Hematopoietic multipotent progenitor cell treated with erythropoietin and hydrocortisone succinate and interleukin-3 and kit ligand, for 17 days (in vitro differentiated cells): ENCODE results near the gene GEMIN2.
"Not testable (repeated sequence)": the region's sequence is repeated elsewhere in the genome, so short reads cannot be mapped to it uniquely, and the experiment has no call there.

Source experiments
- DNase-seq: peaks from one replicate; pipeline ENCODE4 v3.0.0-alpha.2; 2015; ENCODE audit warnings: low spot score

GEMIN2 gene

DNA sequence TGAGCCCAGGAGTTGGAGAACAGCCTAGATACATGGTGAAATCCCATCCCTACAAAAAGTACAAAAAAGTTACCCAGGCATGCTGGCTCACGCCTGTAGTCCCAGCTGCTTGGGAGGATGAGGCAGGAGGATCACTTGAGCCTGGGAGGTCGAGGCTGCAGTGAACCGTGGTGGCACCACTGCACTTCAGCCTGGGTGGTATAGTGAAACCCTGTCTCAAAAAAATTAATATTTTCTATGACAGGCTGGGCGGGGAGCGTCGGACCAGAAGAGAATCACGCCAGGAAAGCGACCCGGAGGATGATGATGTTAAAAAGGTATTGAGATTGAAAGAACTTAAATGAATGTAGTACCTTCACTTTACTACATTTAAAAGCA is 63.0 kb downstream of the GEMIN2 start:
- no peak for DNase-seq

DNA sequence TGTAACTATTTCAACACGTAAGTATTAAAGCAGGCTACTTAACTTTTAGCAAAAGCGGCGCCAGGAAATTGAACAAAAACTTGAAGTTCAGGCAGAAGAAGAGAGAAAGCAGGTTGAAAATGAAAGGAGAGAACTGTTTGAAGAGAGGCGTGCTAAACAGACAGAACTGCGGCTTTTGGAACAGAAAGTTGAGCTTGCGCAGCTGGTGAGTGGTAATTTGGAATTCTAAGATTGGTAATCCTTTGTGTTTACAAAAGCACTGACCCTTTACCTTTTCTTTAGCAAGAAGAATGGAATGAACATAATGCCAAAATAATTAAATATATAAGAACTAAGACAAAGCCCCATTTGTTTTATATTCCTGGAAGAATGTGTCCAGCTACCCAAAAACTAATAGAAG is 64.9 kb downstream of the GEMIN2 start:
- no peak for DNase-seq

DNA sequence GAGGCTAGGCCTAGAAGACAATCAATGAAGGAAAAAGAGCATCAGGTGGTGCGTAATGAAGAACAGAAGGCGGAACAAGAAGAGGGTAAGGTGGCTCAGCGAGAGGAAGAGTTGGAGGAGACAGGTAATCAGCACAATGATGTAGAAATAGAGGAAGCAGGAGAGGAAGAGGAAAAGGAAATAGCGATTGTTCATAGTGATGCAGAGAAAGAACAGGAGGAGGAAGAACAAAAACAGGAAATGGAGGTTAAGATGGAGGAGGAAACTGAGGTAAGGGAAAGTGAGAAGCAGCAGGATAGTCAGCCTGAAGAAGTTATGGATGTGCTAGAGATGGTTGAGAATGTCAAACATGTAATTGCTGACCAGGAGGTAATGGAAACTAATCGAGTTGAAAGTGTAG is 66.4 kb downstream of the GEMIN2 start:
- no peak for DNase-seq

DNA sequence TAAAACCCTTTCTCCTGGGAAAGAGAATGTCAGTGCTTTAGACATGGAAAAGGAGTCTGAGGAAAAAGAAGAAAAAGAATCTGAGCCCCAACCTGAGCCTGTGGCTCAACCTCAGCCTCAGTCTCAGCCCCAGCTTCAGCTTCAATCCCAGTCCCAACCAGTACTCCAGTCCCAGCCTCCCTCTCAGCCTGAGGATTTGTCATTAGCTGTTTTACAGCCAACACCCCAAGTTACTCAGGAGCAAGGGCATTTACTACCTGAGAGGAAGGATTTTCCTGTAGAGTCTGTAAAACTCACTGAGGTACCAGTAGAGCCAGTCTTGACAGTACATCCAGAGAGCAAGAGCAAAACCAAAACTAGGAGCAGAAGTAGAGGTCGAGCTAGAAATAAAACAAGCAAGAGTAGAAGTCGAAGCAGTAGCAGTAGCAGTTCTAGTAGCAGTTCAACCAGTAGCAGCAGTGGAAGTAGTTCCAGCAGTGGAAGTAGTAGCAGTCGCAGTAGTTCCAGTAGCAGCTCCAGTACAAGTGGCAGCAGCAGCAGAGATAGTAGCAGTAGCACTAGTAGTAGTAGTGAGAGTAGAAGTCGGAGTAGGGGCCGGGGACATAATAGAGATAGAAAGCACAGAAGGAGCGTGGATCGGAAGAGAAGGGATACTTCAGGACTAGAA is 67.0 kb downstream of the GEMIN2 start:
- DNase-seq = no peak

DNA sequence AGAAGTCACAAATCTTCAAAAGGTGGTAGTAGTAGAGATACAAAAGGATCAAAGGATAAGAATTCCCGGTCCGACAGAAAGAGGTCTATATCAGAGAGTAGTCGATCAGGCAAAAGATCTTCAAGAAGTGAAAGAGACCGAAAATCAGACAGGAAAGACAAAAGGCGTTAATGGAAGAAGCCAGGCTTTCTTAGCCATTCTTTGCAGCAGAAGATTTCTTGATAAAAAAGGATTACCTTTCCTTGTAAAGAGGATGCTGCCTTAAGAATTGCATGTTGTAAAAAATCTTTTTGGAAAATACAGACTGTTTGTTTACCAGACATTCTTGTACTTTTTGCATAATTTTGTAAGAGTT is 67.5 kb downstream of the GEMIN2 start:
- DNase-seq = no peak

GRCh38 chr14:39182770-39183684 is 68.9 kb downstream of the GEMIN2 start:
- no peak for DNase-seq

DNA sequence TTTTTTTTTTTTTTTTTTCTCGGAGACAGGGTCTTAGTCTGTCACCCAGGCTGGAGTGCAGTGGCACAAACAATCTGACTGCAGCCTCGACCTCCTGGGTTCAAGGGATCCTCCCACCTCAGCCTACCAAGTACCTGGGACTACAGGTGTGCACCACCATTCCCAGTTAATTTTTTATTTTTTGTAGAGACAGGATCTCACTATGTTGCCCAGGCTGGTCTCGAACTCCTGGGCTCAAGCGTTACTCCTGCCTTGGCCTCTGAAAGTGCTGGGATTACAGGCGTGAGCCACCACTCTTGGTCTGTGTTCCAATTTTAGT is 69.5 kb downstream of the GEMIN2 start:
- not testable (repeated sequence) for DNase-seq

- DNase-seq = no peak
These were observed 70.6 kb downstream of the GEMIN2 start for GRCh38 chr14:39184628-39185255.

DNA sequence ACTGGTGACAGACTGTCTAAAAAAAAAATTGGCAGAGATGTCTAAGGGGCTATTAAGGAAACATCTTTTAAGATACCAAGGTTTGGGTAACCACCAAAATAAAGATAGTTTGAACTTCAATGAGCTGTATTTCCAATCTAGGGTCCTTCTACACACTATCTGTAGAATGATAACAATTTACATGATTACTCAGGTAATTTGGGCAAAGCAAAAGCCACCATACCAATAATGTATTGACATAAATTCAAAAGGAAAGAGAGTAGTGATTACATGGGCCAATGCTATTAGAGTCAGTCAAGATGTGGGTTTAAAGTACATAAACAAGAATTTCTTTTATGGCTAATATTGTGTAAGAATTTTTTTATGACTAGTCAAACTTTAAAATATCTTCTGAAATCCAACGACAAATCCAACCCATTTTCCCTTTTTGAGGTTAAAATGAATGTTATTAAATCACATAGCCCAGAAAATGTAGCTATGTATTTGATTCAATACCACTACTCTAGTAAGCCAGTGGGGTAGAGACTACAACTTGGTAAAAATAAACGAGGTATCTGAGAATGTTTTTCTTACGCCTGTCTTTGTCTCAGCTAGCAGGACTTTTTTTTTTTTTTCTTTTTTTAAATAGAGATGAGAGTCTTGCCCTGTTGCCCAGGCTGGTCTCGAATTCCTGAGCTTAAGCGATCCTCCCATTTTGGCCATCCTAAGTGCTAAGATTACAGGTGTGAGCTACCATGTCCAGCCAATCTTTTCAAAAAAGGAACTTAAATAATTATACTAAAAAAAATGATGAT is 71.3 kb downstream of the GEMIN2 start:
- DNase-seq = no peak
